ENCODE results near the gene MASTL.

MASTL gene

GRCh38 chr10:27225642-27226257 is 70.6 kb downstream of the MASTL start:
- no peak for DNase-seq (ENCODE audit: low spot score)

- DNase-seq (ENCODE audit: low spot score), result no peak
These were observed 74.9 kb downstream of the MASTL start for GRCh38 chr10:27230022-27230421.

GRCh38 chr10:27235706-27236105 is 80.6 kb downstream of the MASTL start:
- DNase-seq (ENCODE audit: low spot score), result no peak
